ENCODE measurements around the gene PPARG.
"Not testable (repeated sequence)": the region's sequence is repeated elsewhere in the genome, so short reads cannot be mapped to it uniquely, and the experiment has no call there.

Gene PPARG

DNA sequence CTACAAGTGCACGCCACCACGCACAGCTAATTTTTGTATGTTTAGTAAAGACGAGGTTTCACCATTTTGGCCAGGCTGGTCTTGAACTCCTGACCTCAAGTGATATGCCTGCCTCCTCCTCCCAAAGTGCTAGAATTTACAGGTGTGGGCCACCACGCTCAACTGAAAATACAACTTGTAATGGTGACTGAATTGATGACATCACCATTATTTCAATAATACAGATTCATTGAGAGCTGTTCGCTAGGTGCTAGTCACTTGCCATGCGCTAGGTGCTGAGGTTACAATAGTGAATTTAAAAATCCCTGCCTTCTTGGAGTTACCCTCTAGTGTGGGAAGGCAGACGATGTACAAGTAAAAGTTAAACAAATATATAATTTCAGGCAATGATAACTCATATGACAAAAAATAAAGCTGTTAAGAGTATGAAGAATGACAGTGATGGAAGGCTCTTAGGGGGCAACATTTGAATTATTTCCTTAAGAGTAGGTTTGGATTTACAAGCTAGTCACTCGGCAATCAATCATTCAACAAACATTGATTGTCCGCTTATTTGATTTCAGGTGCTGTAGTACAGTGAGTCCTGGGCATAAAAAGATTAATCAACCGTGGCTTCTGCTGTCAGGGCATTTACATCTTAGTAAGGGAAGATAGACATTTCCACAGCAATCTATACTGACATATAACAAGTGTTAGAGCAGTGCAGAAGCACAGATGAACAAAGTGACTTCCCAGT, 9.1 kb upstream of the PPARG start:
- DNase-seq = no peak

- DNase-seq = no peak
Observed at GRCh38 chr3:12280357-12280806, 8.5 kb upstream of the PPARG start.

DNA sequence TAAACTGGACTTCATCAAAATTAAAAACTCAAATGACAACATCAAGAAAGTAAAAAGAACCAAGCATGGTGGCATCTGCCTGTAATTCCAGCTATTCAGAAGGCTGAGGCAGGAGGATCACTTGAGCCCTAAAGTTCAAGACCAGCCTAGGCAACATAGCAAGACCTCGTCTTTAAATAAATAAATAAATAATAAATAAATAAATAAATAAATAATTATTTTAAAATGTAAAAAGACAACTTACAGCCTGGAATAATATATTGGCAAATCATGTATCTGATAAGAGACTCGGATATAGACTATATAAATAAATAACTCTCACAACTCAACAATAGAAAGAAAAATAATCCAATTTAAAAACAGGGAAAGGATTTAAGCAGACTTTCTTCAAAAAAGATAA, 4.3 kb upstream of the PPARG start:
- no peak for DNase-seq

- DNase-seq = no peak
Observed at GRCh38 chr3:12285003-12285555, 3.8 kb upstream of the PPARG start.

DNA sequence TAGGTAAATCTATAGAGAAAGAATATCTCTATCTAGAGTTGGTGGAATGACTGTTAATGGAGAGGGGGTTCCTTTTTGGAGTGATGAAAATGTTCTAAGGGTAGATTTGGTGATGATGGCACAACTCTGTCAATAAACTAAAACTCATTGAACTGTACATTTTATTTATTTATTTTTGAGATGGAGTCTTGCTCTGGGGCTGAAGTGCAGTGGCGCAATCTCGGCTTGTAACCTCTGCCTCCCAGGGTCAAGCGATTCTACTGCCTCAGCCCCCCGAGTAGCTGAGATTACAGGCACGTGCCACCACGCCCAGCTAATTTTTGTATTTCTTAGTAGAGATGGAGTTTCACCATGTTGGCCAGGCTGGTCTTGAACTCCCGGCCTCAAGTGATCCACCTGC, 3.1 kb upstream of the PPARG start:
- not testable (repeated sequence) for DNase-seq

- no peak for DNase-seq
Observed at GRCh38 chr3:12286504-12286903, 2.4 kb upstream of the PPARG start.

DNA sequence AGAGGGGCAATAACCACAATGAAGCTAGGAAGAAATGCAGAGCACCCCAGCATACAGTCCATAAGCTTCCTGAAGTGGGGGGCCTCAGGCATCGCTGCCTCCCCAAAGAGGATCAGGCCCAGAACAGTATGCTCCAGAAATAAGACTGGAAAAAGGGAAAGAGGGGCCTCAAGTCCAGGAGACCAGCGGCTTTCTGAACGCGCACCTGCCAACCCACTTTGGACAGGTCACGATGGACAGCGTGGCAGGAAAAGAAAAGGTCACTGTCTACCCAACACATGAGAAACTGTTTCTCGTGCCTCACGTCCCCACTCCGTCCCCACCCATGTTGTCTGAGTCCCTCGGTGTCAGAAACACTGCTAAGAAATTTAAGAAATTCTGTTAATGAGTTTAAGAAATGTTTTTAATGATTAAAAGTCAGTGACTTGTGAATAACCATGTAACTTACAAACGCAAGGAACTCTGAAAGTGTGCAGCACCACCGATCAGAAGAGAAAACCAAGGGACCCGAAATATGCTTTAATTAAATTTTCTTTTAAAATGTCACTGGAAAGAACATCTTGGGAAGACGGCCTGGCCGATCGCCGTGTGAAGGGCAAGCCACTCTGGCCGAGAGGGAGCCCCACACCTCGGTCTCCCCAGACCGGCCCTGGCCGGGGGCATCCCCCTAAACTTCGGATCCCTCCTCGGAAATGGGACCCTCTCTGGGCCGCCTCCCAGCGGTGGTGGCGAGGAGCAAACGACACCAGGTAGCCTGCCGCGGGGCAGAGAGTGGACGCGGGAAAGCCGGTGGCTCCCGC, 1.7 kb upstream of the PPARG start:
- no peak for DNase-seq

DNA sequence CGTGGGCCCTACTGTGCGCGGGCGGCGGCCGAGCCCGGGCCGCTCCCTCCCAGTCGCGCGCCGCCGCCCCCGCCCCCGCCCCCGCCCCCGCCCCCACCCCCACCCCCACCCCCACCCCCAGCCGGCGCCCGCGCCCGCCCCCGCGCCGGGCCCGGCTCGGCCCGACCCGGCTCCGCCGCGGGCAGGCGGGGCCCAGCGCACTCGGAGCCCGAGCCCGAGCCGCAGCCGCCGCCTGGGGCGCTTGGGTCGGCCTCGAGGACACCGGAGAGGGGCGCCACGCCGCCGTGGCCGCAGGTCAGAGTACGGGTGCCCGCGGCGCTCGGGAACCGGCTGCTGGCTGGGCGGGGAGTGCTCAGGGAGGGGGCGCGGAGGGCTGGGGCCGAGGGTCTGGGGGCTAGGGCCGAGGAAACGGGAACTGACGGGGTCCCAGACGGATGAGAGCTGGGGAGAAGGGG, 1.1 kb upstream of the PPARG start:
- no peak for DNase-seq

DNA sequence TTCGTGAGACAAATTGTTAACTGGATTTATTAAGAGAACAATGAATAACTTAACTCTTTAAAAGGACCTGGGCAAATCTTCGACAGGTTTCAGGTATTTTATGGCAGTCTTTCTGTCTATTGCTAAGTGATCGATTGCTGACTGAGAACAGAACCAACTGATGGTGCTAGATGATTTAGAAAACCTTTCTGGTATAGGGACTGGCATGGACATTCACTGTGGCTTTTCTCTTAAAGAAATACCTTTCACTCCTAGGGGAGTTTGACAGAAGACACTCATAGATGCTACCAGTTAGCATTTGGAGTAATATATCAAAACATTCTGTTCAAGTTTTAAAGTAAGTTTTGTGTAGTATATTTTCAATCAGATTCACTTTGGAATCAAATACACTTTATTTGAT, 654 bp downstream of the PPARG start:
- DNase-seq = no peak

DNA sequence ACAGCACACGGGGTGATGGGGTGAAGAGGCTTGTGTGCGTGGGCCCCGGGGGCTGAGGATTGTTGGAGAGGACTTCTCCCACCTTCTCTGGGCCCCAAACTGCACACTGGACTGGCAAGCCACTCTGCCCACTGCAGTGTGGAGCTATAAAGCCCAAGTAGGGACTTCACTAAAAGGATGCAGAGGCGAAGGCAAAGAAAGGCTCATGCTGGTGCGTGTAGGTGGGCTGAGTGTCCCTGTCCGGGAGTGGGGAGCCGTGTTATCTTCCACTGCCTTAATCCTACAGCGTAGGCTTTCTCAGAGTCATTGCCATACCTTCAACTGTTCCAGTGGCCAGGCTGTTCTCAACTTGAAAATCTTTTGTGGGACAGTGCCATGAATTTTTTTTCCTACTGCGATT, 3.9 kb downstream of the PPARG start:
- no peak for DNase-seq

DNA sequence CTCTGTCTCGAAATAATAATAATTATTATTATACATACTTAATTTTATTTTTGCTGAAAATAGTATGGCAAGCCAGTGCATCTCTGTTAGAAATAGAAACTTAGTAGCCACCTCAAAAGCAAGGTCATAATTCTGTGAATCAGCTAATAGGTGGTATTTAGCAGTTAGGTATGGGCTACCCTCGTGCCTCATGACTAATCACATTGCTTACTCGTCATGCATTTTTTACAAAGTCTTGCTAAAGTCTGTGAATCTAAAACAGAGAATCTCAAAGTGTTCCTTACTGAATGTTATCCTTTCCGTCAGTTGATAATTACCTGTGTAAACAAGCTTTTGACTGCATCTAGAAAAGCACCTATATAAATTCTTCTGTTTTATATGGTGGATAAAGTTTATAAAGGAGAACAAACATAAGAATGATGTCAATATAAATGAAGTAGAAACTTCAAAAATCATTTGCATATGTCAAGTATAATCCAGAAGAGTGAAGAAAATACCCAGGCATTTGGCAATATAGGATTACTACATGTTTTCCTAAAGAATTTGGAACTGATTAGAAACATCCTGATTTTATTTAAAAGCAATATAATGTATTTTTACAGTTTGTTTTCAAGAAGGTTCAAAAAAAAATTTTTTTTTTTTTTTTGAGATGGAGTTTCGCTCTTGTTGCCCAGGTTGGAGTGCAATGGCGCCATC, 6.2 kb downstream of the PPARG start:
- no peak for DNase-seq

- no peak for DNase-seq
Observed at GRCh38 chr3:12296511-12296910, 7.6 kb downstream of the PPARG start.

- no peak for DNase-seq
Observed at GRCh38 chr3:12299026-12299425, 10.2 kb downstream of the PPARG start.

GRCh38 chr3:12300137-12300536, 11.3 kb downstream of the PPARG start:
- DNase-seq = no peak

DNA sequence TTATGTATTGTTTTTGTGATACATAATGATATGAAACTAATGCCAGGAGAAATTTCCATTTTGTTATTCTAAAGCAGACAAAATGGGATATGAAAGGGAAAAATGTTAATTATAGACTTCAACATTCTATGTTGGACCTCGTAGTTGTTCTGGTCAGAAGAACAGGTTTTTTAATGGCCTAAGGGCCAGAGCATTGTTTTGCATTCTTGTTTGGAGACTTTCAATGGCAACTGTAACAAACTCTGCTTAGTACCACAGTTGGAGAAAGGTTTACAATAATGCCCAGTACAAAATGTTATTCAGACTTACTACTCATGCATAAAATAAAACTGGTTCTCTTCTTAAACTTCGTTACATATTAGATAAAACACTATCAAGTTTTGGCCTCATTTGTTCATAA, 12.2 kb downstream of the PPARG start:
- DNase-seq = no peak

DNA sequence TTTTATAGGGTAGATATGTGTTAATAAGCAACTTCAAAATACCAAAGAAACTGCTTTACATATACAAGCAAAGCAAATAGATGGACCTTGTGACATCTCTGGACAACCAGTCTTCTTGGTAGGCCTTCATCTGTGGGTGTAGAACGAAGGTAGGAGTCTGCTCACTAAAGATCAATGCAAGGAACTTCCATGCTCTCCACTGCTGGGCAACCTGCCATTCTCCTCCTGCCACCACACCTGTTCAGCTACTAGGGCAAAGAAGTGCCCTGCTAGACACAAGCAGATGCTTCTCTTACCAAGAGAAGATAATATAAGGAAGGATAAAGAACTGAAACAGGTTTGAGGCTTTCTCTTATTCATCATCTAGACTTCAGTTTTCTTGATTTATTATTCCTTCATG, 12.6 kb downstream of the PPARG start:
- DNase-seq = no peak

- no peak for DNase-seq
Observed at GRCh38 chr3:12302564-12302963, 13.7 kb downstream of the PPARG start.

GRCh38 chr3:12303534-12303933, 14.7 kb downstream of the PPARG start:
- DNase-seq = no peak

- DNase-seq = no peak
Observed at GRCh38 chr3:12303993-12304392, 15.1 kb downstream of the PPARG start.

DNA sequence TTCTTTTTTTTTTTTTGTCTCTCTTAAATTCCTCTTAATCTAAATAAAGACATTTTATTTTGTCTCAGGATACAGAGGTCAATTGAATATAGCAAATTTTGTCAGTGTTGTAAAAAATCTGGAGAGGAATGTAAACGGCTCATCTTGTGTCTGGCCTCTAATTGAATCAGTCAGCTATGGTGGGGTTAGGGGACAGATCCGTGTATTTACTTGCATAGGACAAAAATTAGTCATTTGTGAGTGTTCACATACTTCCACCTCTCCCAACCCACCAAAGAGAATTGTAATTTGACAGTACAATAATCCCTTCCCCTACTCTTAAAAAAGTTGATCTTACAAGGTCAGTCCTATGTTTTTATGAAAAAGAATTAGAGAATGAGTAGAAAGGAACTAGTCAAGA, 18.3 kb downstream of the PPARG start:
- DNase-seq = no peak

DNA sequence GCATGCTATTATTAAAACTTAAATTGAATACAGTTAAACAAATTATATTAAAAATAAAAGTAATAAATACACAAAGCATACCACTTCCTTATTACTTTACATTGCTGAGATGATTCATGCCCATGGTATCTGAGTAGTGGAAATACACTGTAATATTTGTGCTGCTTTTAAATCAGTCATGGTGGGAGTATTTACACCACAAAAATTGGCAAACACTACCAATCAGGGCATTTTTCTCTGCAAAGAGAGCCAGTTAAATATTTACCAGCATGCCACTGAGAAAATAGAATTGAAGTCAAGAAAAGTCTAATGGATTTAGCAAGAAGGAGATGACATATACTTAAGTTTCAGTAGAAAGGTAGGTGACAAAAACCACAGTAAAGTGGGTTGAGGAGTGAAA, 19.6 kb downstream of the PPARG start:
- DNase-seq = no peak

- no peak for DNase-seq
Observed at GRCh38 chr3:12309716-12310115, 20.8 kb downstream of the PPARG start.

- DNase-seq = no peak
Observed at GRCh38 chr3:12312010-12312409, 23.1 kb downstream of the PPARG start.

Measured in NCI-H1092 (cell line).